CD14-positive monocyte (primary cell): ENCODE results near the gene GDF10. TPM values are rescaled to one million over a fixed set of nuclear protein-coding genes. Genes with fewer than 3 reads are reported as not detected.

ENCODE experiments used
- DNase-seq, 3 donors: peaks; one replicate each; pipeline ENCODE4 v3.0.0-alpha.2; 2011 to 2022
- H2AFZ ChIP-seq: 2 replicates; pipeline ENCODE4 v1.6.0; 2012; ENCODE audit warnings: mild to moderate bottlenecking, low read depth, low read length, inconsistent platforms; ENCODE audit not compliant: insufficient read depth, poor library complexity, severe bottlenecking
- H3K27ac ChIP-seq, 2 donors: 1 replicate in 1 of 2; 2 replicates in 1 of 2; pipeline ENCODE4 v1.5.1; 2012 to 2013; ENCODE audit warnings: low read length in 2 of 2, control low read depth in 1 of 2, inconsistent platforms in 1 of 2, low read depth in 1 of 2, mild to moderate bottlenecking in 1 of 2
- H3K27me3 ChIP-seq, 2 donors: one replicate each; pipeline versions ENCODE4 v1.6.0 to v1.6.1; 2011 to 2013; ENCODE audit warnings: low read length in 2 of 2; ENCODE audit not compliant: control insufficient read depth in 2 of 2, insufficient read depth in 2 of 2
- H3K36me3 ChIP-seq, 2 donors: replicated peaks in 1 of 2; 1 replicate in 1 of 2; 2 replicates in 1 of 2; pipeline versions ENCODE4 v1.5.1 to v1.6.1; 2012 to 2013; ENCODE audit warnings: low read length in 2 of 2, control low read depth in 1 of 2, inconsistent platforms in 1 of 2, mild to moderate bottlenecking in 1 of 2; ENCODE audit not compliant: insufficient read depth in 2 of 2, control insufficient read depth in 1 of 2
- H3K4me1 ChIP-seq, 2 donors: 1 replicate in 1 of 2; 2 replicates in 1 of 2; pipeline versions ENCODE4 v1.5.1 to v1.6.1; 2012 to 2013; ENCODE audit warnings: low read length in 2 of 2, control low read depth in 1 of 2, inconsistent platforms in 1 of 2, mild to moderate bottlenecking in 1 of 2, moderate library complexity in 1 of 2; ENCODE audit not compliant: insufficient read depth in 2 of 2, control insufficient read depth in 1 of 2
- H3K4me2 ChIP-seq: replicated peaks from 2 replicates; pipeline ENCODE3; 2012; ENCODE audit warnings: low read length, moderate library complexity, mild to moderate bottlenecking; ENCODE audit not compliant: poor library complexity, severe bottlenecking; ENCODE audit errors: extremely low read depth
- H3K4me3 ChIP-seq, 3 experiments: fragments of 200-600 bp in 1 of 3; sonication (generic) in 1 of 3; replicated peaks in 1 of 3; 1 replicate in 2 of 3; 2 replicates in 1 of 3; pipeline ENCODE4 v1.5.1; 2011 to 2013; ENCODE audit warnings: low read length in 3 of 3, mild to moderate bottlenecking in 3 of 3, control low read depth in 2 of 3, low read depth in 2 of 3, inconsistent platforms in 1 of 3, moderate library complexity in 1 of 3
- H3K79me2 ChIP-seq: 2 replicates; pipeline ENCODE4 v1.6.0; 2012; ENCODE audit warnings: mild to moderate bottlenecking, control low read depth, inconsistent platforms, low read length, moderate library complexity; ENCODE audit not compliant: insufficient read depth
- H3K9ac ChIP-seq: 2 replicates; pipeline ENCODE4 v1.6.0; 2017; ENCODE audit warnings: low read length, mild to moderate bottlenecking; ENCODE audit not compliant: insufficient read depth, poor library complexity, severe bottlenecking
- H3K9me3 ChIP-seq, 2 donors: replicated peaks in 1 of 2; 1 replicate in 1 of 2; 2 replicates in 1 of 2; pipeline versions ENCODE4 v1.5.1 to v1.6.1; 2012 to 2013; ENCODE audit warnings: low read length in 2 of 2, control low read depth in 1 of 2; ENCODE audit not compliant: control insufficient read depth in 1 of 2, insufficient read depth in 1 of 2
- H4K20me1 ChIP-seq: 2 replicates; pipeline ENCODE4 v1.6.0; 2012; ENCODE audit warnings: mild to moderate bottlenecking, low read length, control low read depth, moderate library complexity; ENCODE audit not compliant: insufficient read depth
- H3K27ac Mint-ChIP-seq, 7 donors: one replicate each; pipeline ENCODE4 v1.8.0; 2020; ENCODE audit warnings: mild to moderate bottlenecking in 7 of 7, mixed read lengths in 7 of 7, moderate library complexity in 6 of 7, inconsistent platforms in 2 of 7
- H3K27me3 Mint-ChIP-seq, 3 donors: one replicate each; pipeline ENCODE4 v1.8.0; 2021 to 2022; ENCODE audit warnings: low read depth in 3 of 3, mild to moderate bottlenecking in 3 of 3, mixed read lengths in 3 of 3, moderate library complexity in 3 of 3, inconsistent platforms in 1 of 3
- H3K36me3 Mint-ChIP-seq, 2 donors: one replicate each; pipeline ENCODE4 v1.8.0; 2020; ENCODE audit warnings: mixed read lengths in 2 of 2, inconsistent platforms in 1 of 2, mild to moderate bottlenecking in 1 of 2
- H3K4me1 Mint-ChIP-seq: one replicate; pipeline ENCODE4 v1.8.0; 2020; ENCODE audit warnings: mild to moderate bottlenecking, mixed read lengths
- H3K4me3 Mint-ChIP-seq, 2 donors: one replicate each; pipeline ENCODE4 v1.8.0; 2020; ENCODE audit warnings: mild to moderate bottlenecking in 2 of 2, mixed read lengths in 2 of 2, moderate library complexity in 1 of 2
- H3K9me3 Mint-ChIP-seq, 7 donors: one replicate each; pipeline ENCODE4 v1.8.0; 2020 to 2022; ENCODE audit warnings: mixed read lengths in 7 of 7, mild to moderate bottlenecking in 6 of 7, moderate library complexity in 6 of 7, inconsistent platforms in 2 of 7
- CTCF ChIP-seq: fragments of 200-600 bp; IDR thresholded peaks from one replicate; pipeline ENCODE4 v1.8.0; 2022; ENCODE audit warnings: antibody characterized with exemption, mild to moderate bottlenecking
- WGBS: methylation state at CpG from one replicate; pipeline ENCODE4 v1.1.5; 2013; ENCODE audit warnings: missing lambda C conversion rate; ENCODE audit not compliant: insufficient coverage; 5-methylcytosine and 5-hydroxymethylcytosine counted together
- intact Hi-C, 2 donors: fragments of 100-400 bp; cut with micrococcal nuclease; formaldehyde crosslinking; loops; one replicate each; pipeline versions ENCODE4 v1.15.0 to v1.15.1; 2023
- polyA plus RNA-seq, 3 donors: library from polyadenylated mRNA; depleted of rRNA in 1 of 3; unstranded in 2 of 3; stranded (reverse) in 1 of 3; fragments of 300-500 nt in 2 of 3; fragments of >200 nt in 1 of 3; fragmentation: Illumina TruSeq in 2 of 3; gene quantifications; 1 replicate in 2 of 3; 2 replicates in 1 of 3; pipeline ENCODE4 v1.2.3, GENCODE V29; 2012 to 2021

The GDF10 gene
- polyA plus RNA-seq, 3 donors = not detected

GRCh38 chr10:47278720-47279119, 21.3 kb upstream of the GDF10 start:
- WGBS = 91% methylated on average over 2 of the region's 3 CpGs
- H3K27me3 ChIP-seq = no peaks in the 10 kb centered on the region
- peaks cover 0 to 5% (median under 1%) of the 10 kb centered on the region in 7 donors for H3K9me3 Mint-ChIP-seq
- no peak overlapping the region for H3K4me2 ChIP-seq
- H3K4me1 Mint-ChIP-seq = peaks cover 2% of the 10 kb centered on the region
- intact Hi-C loops = no loop called here
- H3K4me3 ChIP-seq = no peak overlapping the region
- no peaks in the 10 kb centered on the region for H3K36me3 ChIP-seq
- H3K27ac ChIP-seq = no peak overlapping the region
- no peak overlapping the region for H2AFZ ChIP-seq
- H3K27me3 Mint-ChIP-seq = peaks cover 2 to 10% (median 3%) of the 10 kb centered on the region in 3 donors
- no peak for DNase-seq
- no peaks in the 10 kb centered on the region for H3K9me3 ChIP-seq
- no peak overlapping the region for H3K4me3 Mint-ChIP-seq
- no peaks in the 10 kb centered on the region for H3K4me1 ChIP-seq
- no peak for TF ChIP-seq CTCF
- H3K9ac ChIP-seq = no peak overlapping the region
- no peaks in the 10 kb centered on the region for H4K20me1 ChIP-seq
- H3K27ac Mint-ChIP-seq = no peak overlapping the region
- no peaks in the 10 kb centered on the region for H3K79me2 ChIP-seq
- no peaks in the 10 kb centered on the region for H3K36me3 Mint-ChIP-seq

DNA sequence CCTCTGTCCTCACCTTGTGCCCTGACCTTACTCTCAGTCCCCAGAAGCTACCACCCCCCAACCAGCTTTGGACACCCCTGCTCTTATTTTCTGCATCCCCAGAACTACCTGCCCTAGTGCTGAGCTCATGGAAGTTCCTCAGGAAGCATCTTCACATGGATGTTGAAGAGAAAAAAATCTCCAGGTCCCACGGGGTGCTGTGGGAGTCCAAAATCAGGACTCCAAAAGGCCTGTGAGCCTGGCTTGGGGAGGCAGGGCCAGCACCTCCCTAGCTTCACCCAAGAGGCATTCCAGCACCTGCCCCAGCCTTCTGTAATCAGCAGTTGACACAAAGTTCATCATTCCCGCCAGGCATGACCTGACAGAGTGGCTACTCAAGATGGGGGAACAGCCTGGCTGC, 20.7 kb upstream of the GDF10 start:
- H3K4me1 ChIP-seq = no peaks in the 10 kb centered on the region

More for the DNA sequence above, 20.7 kb upstream of the GDF10 start:
- no peaks in the 10 kb centered on the region for H4K20me1 ChIP-seq
- no peak overlapping the region for H3K4me2 ChIP-seq
- Mint-ChIP-seq H3K36me3 (no peaks in the 10 kb centered on the region), H3K9me3 (peaks cover 0 to 3% (median 0%) of the 10 kb centered on the region in 7 donors), H3K27ac (peak overlapping the region in 1 of 7 donors; percentile 65), H3K4me3 (peak overlapping the region in 1 of 2 donors; percentile 41), H3K27me3 (peaks cover 3 to 10% (median 3%) of the 10 kb centered on the region in 3 donors), H3K4me1 (peaks cover 2% of the 10 kb centered on the region)
- no peak overlapping the region for H3K27ac ChIP-seq
- H3K9me3 ChIP-seq = no peaks in the 10 kb centered on the region
- H3K27me3 ChIP-seq = no peaks in the 10 kb centered on the region
- H3K4me3 ChIP-seq = no peak overlapping the region
- DNase-seq = no peak
- no peak overlapping the region for H3K9ac ChIP-seq
- TF ChIP-seq CTCF = no peak
- WGBS = 83% methylated on average over 1 of the region's 2 CpGs
- no peaks in the 10 kb centered on the region for H3K36me3 ChIP-seq
- no peaks in the 10 kb centered on the region for H3K79me2 ChIP-seq
- intact Hi-C loops = no loop called here
- no peak overlapping the region for H2AFZ ChIP-seq
